ENCODE data around the gene PPIF. TPM values are rescaled to one million over a fixed set of nuclear protein-coding genes. Genes with fewer than 3 reads are reported as not detected.

PPIF gene
- total and polyA plus RNA-seq, 2 of the 13 experiments (the other 11 are each of a cell fraction or from before 2014, with no cell fraction given), result 147 to 157 TPM

- TF ChIP-seq, protein P1, sequence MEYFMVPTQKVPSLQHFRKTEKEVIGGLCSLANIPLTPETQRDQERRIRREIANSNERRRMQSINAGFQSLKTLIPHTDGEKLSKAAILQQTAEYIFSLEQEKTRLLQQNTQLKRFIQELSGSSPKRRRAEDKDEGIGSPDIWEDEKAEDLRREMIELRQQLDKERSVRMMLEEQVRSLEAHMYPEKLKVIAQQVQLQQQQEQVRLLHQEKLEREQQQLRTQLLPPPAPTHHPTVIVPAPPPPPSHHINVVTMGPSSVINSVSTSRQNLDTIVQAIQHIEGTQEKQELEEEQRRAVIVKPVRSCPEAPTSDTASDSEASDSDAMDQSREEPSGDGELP (IDR thresholded peaks at IDR 0.05; ENCODE audit: borderline replicate concordance, low read depth), result peak; percentile 42; the same call in 1 of the 2 replicates
- TF ChIP-seq HMG20B (CRISPR knock-in tag; conservative IDR thresholded peaks at IDR 0.05) (0 out of 2 replicates have a peak, but pooled peaks have one; percentile 57), MIER3 (CRISPR knock-in tag; IDR thresholded peaks at IDR 0.05; ENCODE audit: borderline replicate concordance) (peak; percentile 94; the same call in 1 of the 2 replicates), KMT2B (CRISPR knock-in tag; IDR thresholded peaks at IDR 0.05) (peak; percentile 50), ZNF350 (CRISPR knock-in tag; IDR thresholded peaks at IDR 0.05; ENCODE audit: borderline replicate concordance, low read depth) (peak; percentile 98), MED1 (CRISPR knock-in tag; IDR thresholded peaks at IDR 0.05) (peak; percentile 94), CENPT (CRISPR knock-in tag; IDR thresholded peaks at IDR 0.05; ENCODE audit: low read depth) (no peak), HCFC1 (IDR thresholded peaks at IDR 0.05; ENCODE audit: low read depth, low read length) (no peak), ZNF337 (CRISPR knock-in tag; IDR thresholded peaks at IDR 0.05; ENCODE audit: borderline replicate concordance, low read depth) (0 out of 2 replicates have a peak, but pooled peaks have one; percentile 65), RBFOX2 (IDR thresholded peaks at IDR 0.05; ENCODE audit: low read depth, low read length) (peak; percentile 37; the same call in 1 of the 2 replicates), FOSL2 (CRISPR knock-in tag; IDR thresholded peaks at IDR 0.05) (peak; percentile 80), NCOA1 (CRISPR knock-in tag; IDR thresholded peaks at IDR 0.05) (peak; percentile 98), SP2 (CRISPR knock-in tag; IDR thresholded peaks at IDR 0.05) (no peak), NR2C2 (CRISPR knock-in tag; IDR thresholded peaks at IDR 0.05; ENCODE audit: borderline replicate concordance) (peak; percentile 91), ETV6 (CRISPR knock-in tag; conservative IDR thresholded peaks at IDR 0.05) (peak; percentile 51; the same call in 1 of the 2 replicates), ZBTB43 (CRISPR knock-in tag; conservative IDR thresholded peaks at IDR 0.05) (0 out of 2 replicates have a peak, but pooled peaks have one; percentile 34), ZNF788 (CRISPR knock-in tag; IDR thresholded peaks at IDR 0.05; ENCODE audit: borderline replicate concordance) (peak; percentile 95; the same call in 1 of the 2 replicates)
- TF ChIP-seq, protein P2, sequence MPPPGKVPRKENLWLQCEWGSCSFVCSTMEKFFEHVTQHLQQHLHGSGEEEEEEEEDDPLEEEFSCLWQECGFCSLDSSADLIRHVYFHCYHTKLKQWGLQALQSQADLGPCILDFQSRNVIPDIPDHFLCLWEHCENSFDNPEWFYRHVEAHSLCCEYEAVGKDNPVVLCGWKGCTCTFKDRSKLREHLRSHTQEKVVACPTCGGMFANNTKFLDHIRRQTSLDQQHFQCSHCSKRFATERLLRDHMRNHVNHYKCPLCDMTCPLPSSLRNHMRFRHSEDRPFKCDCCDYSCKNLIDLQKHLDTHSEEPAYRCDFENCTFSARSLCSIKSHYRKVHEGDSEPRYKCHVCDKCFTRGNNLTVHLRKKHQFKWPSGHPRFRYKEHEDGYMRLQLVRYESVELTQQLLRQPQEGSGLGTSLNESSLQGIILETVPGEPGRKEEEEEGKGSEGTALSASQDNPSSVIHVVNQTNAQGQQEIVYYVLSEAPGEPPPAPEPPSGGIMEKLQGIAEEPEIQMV (CRISPR knock-in tag; IDR thresholded peaks at IDR 0.05; ENCODE audit: low read depth), result peak; percentile 56; the same call in 1 of the 2 replicates
- TF ChIP-seq, protein P3, sequence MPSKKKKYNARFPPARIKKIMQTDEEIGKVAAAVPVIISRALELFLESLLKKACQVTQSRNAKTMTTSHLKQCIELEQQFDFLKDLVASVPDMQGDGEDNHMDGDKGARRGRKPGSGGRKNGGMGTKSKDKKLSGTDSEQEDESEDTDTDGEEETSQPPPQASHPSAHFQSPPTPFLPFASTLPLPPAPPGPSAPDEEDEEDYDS (CRISPR knock-in tag; IDR thresholded peaks at IDR 0.05), result peak; percentile 67; the same call in 1 of the 2 replicates
- TF ChIP-seq, protein P4, sequence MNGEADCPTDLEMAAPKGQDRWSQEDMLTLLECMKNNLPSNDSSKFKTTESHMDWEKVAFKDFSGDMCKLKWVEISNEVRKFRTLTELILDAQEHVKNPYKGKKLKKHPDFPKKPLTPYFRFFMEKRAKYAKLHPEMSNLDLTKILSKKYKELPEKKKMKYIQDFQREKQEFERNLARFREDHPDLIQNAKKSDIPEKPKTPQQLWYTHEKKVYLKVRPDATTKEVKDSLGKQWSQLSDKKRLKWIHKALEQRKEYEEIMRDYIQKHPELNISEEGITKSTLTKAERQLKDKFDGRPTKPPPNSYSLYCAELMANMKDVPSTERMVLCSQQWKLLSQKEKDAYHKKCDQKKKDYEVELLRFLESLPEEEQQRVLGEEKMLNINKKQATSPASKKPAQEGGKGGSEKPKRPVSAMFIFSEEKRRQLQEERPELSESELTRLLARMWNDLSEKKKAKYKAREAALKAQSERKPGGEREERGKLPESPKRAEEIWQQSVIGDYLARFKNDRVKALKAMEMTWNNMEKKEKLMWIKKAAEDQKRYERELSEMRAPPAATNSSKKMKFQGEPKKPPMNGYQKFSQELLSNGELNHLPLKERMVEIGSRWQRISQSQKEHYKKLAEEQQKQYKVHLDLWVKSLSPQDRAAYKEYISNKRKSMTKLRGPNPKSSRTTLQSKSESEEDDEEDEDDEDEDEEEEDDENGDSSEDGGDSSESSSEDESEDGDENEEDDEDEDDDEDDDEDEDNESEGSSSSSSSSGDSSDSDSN (CRISPR knock-in tag; IDR thresholded peaks at IDR 0.05), result peak; percentile 97
- TF ChIP-seq, protein P5, sequence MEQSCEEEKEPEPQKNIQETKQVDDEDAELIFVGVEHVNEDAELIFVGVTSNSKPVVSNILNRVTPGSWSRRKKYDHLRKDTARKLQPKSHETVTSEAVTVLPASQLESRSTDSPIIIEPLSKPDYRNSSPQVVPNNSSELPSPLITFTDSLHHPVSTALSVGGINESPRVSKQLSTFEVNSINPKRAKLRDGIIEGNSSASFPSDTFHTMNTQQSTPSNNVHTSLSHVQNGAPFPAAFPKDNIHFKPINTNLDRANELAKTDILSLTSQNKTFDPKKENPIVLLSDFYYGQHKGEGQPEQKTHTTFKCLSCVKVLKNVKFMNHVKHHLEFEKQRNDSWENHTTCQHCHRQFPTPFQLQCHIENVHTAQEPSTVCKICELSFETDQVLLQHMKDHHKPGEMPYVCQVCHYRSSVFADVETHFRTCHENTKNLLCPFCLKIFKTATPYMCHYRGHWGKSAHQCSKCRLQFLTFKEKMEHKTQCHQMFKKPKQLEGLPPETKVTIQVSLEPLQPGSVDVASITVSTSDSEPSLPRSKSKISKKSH (CRISPR knock-in tag; IDR thresholded peaks at IDR 0.05; ENCODE audit: borderline replicate concordance), result no peak; the same call in 1 of the 2 replicates
Measured at GRCh38 chr10:79335470-79336235, 11.6 kb upstream of the PPIF start (continued).

Measured in HepG2 (cell line).